ENCODE results near the gene SRP68. TPM values are rescaled to one million over a fixed set of nuclear protein-coding genes. Genes with fewer than 3 reads are reported as not detected.

SRP68 gene
- total RNA-seq, 1 donor from 2014 or later: 86.7 TPM

GRCh38 chr17:76092526-76093413, 20.5 kb upstream of the SRP68 start:
- no peak for DNase-seq (ENCODE audit: extremely low spot score, unreplicated experiment)
- Mint-ChIP-seq H3K4me1 (ENCODE audit: unreplicated experiment) (no peaks in the 10 kb centered on the region), H3K9me3 (no peaks in the 10 kb centered on the region), H3K36me3 (peaks cover 6% of the 10 kb centered on the region), H3K27me3 (no peaks in the 10 kb centered on the region), H3K4me3 (no peak overlapping the region), H3K27ac (no peak overlapping the region)
- no peak for TF ChIP-seq CTCF (conservative IDR thresholded peaks at IDR 0.05)

- Mint-ChIP-seq H3K4me3 (no peak overlapping the region), H3K9me3 (no peaks in the 10 kb centered on the region), H3K27ac (no peak overlapping the region), H3K4me1 (ENCODE audit: unreplicated experiment) (no peaks in the 10 kb centered on the region), H3K27me3 (no peaks in the 10 kb centered on the region), H3K36me3 (peaks cover 6% of the 10 kb centered on the region)
- no peak for DNase-seq (ENCODE audit: extremely low spot score, unreplicated experiment)
- TF ChIP-seq CTCF (conservative IDR thresholded peaks at IDR 0.05): no peak
Measured at GRCh38 chr17:76091526-76092286, 19.4 kb upstream of the SRP68 start.

GRCh38 chr17:76090517-76091129, 18.3 kb upstream of the SRP68 start:
- no peak overlapping the region for H3K27ac Mint-ChIP-seq
- no peaks in the 10 kb centered on the region for H3K4me1 Mint-ChIP-seq (ENCODE audit: unreplicated experiment)
- no peaks in the 10 kb centered on the region for H3K9me3 Mint-ChIP-seq
- H3K36me3 Mint-ChIP-seq: peaks cover 1% of the 10 kb centered on the region
- no peak for TF ChIP-seq CTCF (conservative IDR thresholded peaks at IDR 0.05)
- no peak overlapping the region for H3K4me3 Mint-ChIP-seq
- DNase-seq (ENCODE audit: extremely low spot score, unreplicated experiment): no peak
- H3K27me3 Mint-ChIP-seq: no peaks in the 10 kb centered on the region

DNA sequence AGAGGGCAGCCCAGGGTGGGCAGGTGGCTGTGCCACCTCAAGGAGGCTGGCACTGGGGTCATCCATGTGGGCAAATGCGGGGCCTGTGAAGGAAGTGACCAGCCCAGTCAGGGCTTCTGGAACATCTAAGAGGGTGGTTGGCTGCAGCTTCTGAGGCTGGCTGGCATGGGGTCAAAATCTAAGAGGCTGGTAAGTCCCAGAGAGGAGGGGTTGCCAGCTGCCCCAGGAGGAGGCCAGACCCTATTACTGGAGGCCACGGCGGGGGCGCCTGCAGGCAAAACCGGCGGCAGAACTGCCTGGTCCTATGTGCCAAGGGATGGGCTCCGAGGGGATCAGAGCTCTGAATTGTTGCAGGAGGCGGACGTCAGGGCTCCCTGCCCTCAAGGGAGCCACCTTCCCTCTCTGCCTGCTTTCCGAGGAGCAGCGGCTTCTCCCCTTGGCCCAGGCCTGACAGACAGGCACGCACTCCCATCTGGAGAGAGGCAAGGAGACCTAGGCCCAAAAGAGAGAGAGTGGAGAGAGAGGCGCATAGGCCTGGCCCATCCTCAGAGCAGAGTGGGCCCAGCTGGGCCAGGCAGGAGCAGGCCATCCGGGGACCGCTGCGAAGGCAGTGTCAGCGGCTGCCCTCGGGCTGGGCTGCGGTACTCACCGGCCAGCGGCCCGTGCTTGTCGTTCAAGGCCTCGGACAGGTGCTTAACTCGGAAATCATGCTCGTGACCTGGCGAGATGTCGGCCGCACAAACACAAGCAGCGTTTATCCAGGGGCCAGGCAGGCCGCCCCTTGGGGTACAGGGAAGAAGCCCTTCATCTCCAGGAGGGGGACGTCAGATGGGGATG, 17.6 kb upstream of the SRP68 start:
- peak; percentile 64 for DNase-seq (ENCODE audit: extremely low spot score, unreplicated experiment)
- Mint-ChIP-seq H3K4me1 (ENCODE audit: unreplicated experiment) (no peaks in the 10 kb centered on the region), H3K27ac (no peak overlapping the region), H3K36me3 (no peaks in the 10 kb centered on the region), H3K9me3 (no peaks in the 10 kb centered on the region), H3K27me3 (no peaks in the 10 kb centered on the region), H3K4me3 (no peak overlapping the region)
- TF ChIP-seq CTCF (conservative IDR thresholded peaks at IDR 0.05): no peak
